ENCODE results near the gene MOV10.
A peak's percentile ranks its signal among the peaks of the same experiment; 100 is the strongest.

- no peak for TF ChIP-seq EZH2 (IDR thresholded peaks at IDR 0.05; ENCODE audit: borderline replicate concordance, low read depth, low read length, severe bottlenecking)
- peak; percentile 22 for TF ChIP-seq JUN (IDR thresholded peaks at IDR 0.05; ENCODE audit: borderline replicate concordance, insufficient read depth, insufficient read length, low read depth)
- TF ChIP-seq CTCF (IDR thresholded peaks at IDR 0.05; ENCODE audit: extremely low read depth in 1 of 2, insufficient read depth in 1 of 2, low read depth in 1 of 2, low read length in 2 of 2): no peak
- TF ChIP-seq MAX (IDR thresholded peaks at IDR 0.05; ENCODE audit: insufficient read depth, insufficient read length): peak; percentile 34
- TF ChIP-seq POLR2A (IDR thresholded peaks at IDR 0.05; ENCODE audit: low read depth, low read length): peak; percentile 97
- TF ChIP-seq MYC (IDR thresholded peaks at IDR 0.05; ENCODE audit: low read depth, low read length): no peak
These were observed 30.6 kb downstream of the MOV10 start for GRCh38 chr1:112704934-112705627.
